Stimulated activated CD4-positive, alpha-beta T cell treated with anti-CD3 and anti-CD28 coated beads, Interleukin-2, amount 100 ng/mL, for 24 hours (primary cell): Measurements from ENCODE around the gene URM1.

Experiments
- DNase-seq, 2 donors: peaks; one replicate each; pipeline ENCODE4 v3.0.0-alpha.2; 2020

URM1 gene

GRCh38 chr9:128349772-128350171, 21.4 kb upstream of the URM1 start:
- no peak for DNase-seq

GRCh38 chr9:128355451-128355850, 15.7 kb upstream of the URM1 start:
- DNase-seq: no peak

- no peak for DNase-seq
Observed at GRCh38 chr9:128358090-128358489, 13.1 kb upstream of the URM1 start.

GRCh38 chr9:128358861-128359260, 12.3 kb upstream of the URM1 start:
- DNase-seq: no peak

DNA sequence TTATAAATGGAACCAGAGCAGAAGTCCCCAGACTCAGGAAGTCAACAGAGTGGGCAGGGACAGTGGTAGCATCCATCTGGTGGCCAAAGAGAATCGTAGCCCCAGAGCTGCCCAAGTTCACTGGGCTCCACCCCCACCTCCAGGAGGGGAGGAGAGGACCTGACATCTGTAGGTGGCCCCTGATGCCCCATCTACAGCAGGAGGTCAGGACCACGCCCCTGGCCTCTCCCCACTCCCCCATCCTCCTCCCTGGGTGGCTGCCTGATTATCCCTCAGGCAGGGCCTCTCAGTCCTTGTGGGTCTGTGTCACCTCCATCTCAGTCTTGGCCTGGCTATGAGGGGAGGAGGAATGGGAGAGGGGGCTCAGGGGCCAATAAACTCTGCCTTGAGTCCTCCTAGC, 10.3 kb upstream of the URM1 start:
- DNase-seq: no peak

DNA sequence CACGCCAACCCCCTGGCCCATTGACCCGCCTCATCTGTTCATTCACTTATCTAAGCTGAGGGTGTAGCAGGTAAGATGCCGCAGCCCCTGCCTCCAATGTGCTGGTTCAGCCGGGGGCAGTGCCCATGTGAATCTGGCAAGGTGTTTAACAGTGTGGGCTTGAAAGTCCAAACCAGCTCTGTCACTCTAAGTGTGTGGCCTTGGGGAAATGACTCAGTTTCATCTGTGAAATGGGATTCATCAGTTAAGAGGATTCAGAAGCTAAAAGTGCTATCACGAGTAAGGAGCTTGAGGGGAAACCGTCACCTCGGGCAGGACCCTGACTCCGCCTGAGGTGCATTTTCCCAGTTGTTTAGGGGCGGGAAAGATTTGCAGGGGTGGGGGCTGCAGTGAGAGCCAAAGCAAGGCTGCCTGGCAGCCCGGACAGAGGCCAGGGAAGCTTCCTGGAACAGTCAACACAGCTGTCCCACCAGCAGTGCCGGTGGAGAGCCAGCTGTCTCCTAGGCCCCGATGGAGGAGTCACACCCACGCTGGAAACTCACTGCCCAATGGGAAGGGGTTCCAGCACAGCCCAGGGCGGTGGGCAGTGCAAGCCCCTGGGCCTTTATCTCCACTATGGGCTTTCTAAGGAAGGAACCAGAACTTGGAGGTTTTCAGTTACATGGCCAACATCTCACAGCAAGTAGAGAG, 9.7 kb upstream of the URM1 start:
- no peak for DNase-seq

DNA sequence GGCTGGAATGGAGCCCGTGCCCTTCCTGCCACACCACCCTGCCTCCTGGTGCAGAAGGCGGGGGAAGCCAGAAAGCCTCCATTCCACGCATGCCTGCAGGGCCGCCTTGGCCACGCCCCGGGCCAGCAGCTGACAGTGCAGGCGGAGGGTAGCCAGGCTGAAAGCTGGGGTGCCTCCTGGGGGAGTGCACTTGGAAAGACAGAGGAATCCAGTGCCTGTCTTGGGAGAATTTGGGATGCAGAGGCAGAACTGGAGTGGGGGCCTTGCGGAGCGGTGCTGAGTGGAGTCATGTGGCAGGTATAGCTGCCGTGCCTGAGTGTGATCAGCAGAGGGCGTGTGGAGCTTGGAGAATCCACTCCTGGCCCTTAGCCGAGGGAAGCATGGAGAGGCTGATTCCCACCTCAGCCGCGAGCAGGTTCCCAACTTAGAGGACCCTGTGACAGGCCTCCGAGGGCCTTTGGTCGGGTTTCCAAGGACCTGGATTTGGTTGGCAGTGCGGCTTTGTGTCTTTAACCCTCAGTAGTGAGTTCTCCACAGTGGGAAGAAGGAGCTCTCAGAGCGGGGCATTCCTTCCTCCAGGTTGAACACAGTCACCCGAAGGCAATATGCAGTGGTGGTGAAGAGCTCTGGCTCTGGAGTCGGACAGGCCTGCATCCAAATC, 9.1 kb upstream of the URM1 start:
- peak; percentile 72 to 73 for DNase-seq

- DNase-seq: no peak
Observed at GRCh38 chr9:128362774-128363173, 8.4 kb upstream of the URM1 start.

DNA sequence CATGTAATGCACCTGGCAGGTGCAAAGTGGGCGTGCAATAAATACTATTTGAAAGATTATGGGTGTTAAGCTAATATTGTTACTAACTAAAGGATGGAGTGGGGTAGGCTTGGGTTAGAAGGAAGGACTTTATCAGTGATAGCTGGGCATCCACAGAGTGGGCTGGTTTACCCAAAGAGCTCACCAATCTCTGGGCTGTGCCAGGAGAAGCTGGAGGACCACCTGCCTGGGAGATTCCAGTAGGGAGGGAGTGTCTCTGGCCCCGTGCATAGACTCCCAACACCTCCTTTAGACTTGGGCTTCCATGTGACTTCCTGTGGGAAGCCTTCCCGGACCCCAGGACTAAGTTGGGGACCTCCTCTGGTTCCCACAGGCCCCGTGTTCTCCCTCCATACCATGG, 5.6 kb upstream of the URM1 start:
- DNase-seq: no peak

DNA sequence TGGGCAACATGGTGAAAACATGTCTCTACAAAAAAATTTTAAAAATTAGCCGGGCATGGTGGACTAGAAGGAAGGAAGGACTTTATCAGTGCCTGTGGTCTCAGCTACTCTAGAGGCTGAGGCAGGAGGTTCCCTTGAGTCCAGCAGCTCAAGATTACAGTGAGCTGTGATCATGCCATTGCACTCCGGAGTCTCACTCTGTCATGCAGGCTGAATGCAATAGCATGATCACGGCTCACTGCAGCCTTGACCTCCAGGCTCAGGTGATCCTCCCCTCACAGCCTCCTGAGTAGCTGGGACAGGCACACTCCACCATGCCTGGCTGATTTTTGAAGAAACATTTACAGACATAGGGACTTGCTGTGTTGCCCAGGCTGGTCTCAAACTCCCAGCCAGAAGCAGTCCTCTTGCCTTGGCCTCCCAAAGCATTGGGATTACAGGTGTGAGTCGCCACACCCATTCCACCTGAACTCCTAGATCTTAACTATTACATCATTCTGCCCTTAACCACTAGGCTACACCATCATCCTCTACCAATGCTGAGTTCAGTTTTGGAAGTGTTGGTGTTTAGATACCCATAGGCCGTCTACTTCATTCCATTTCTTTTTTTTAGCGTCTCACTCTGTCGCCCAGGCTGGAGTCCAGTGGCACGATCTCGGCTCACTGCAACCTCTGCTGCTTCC, 2.0 kb upstream of the URM1 start:
- DNase-seq: no peak

DNA sequence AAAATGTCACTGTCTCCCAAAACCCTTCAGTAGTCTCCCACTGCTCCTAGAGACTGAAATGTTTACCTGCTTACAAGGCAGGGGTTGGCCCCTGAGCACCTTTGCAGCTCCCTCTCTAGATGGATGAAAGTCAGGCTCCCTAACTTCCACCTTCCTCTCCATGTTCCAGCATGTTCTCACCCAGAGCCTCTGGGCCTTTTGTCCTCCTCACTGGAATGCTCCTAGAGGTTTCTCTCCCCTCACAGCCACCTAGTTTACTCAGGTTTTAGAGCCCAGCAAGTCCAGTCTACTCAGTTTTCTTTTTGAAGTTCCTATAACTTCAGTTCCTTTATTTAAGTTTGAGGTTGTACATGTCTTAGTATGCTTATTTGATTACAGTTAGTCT, 815 bp upstream of the URM1 start:
- DNase-seq: no peak

GRCh38 chr9:128371630-128372117, 500 bp downstream of the URM1 start:
- no peak for DNase-seq

GRCh38 chr9:128372188-128372641, 1.0 kb downstream of the URM1 start:
- DNase-seq: no peak

GRCh38 chr9:128372784-128373183, 1.6 kb downstream of the URM1 start:
- DNase-seq: no peak

DNA sequence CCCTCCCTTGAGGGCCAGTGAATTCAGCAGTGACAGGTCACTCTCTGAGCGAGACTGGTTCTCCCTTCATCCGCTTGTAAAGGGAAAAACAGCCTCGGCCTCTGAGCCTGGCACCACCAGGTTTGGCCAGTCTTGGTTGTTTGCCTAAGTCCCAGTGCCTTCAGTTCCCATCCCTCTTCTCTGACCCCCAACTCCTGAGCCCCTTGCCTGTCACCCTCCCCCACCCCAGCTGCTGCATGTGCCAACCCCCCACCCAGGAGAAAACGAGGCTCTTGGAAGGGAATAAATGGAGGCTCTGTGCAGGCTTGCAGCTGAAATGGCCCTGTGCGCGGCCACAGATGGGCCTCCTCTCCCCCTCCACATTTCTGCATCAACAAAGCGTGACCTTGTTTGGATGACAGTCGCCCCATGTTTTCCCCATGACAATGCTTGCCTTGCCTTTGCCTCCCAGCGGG, 3.1 kb downstream of the URM1 start:
- DNase-seq: no peak

GRCh38 chr9:128375865-128376264, 4.7 kb downstream of the URM1 start:
- no peak for DNase-seq

- no peak for DNase-seq
Observed at GRCh38 chr9:128382261-128382660, 11.1 kb downstream of the URM1 start.

DNA sequence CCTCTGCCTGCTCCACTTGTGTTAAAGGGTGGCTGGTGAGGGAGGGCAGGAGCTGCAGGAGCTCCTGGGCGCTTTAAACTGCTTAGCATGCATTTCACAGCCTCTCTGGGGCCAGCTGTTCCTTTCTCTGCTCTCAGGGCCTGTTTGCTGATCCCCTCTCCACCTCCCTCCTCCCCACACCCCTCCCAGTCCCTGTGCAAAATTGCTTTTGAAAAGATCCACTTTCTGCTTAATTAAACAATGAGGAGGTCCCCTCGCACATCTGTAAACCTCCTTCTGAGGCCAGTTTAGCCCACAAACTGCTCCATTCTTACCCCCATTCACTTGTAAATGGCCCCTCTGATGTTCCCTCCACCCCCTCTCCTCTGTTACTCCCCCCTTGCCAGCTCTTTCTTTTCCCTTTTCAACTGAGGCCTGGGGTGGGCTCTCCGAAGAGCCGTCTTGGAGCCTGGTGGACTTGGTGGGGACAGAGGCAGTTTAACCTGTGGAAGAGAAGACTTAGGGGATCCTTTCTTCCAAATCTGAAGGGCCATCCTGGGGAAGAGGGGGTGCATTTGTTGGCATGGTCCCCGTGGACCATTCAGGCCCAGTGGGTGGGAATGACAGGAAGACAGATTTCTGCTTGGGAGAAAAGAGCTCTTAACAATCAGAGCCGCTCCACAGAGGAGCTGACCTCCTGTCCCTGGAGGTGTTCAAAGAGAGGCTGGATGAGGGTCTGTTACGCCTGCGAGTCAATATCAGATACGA, 12.0 kb downstream of the URM1 start:
- DNase-seq: no peak

- DNase-seq: no peak
Observed at GRCh38 chr9:128383791-128384190, 12.6 kb downstream of the URM1 start.

GRCh38 chr9:128384801-128385495, 13.8 kb downstream of the URM1 start:
- no peak for DNase-seq

GRCh38 chr9:128385496-128386460, 14.6 kb downstream of the URM1 start:
- no peak for DNase-seq
